ENCODE results near the gene FN3KRP.

DNA sequence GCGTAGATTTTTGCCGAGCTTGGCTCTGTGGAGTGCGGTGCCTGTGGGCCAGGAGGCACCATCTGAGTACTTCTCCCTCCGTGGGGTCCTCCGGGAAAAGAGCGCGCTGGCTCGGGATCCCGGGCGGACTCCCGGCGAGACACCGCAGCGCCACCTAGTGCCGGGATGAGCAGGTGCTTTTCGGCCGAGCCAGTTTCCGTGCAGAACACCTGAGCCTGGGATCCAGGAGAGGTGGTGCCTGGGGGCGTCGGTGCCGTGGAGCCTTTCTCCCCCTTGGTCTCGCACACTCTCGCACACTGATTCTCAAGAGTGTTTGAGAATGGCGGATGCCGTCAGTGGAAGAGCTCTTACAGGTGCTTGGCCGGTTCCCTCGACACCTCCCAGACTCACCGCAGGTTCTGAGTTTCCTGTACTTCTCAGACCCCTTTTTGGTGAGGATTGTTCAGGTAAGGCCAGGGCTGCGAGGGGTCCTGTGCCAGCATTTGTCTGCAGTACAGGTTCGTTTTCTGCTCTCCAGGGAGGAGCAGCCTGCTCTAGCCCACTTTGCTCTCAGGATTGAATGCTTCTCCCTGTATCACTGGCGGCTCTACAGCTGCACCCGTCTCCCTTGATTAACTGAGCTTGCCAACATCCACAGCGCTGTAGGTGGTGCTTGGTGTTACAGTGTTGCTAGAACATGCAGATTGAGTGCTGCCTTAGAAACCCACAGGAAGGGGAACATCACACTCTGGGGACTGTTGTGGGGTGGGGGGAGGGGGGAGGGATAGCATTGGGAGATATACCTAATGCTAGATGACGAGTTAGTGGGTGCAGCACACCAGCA lies 58.7 kb downstream of the FN3KRP start:
- TF ChIP-seq POLR2AphosphoS5 (IDR thresholded peaks at IDR 0.05) (no peak), POLR2A (IDR thresholded peaks at IDR 0.05) (no peak), EP300 (IDR thresholded peaks at IDR 0.05; ENCODE audit: low read depth) (no peak)
- TF ChIP-seq, protein P1, sequence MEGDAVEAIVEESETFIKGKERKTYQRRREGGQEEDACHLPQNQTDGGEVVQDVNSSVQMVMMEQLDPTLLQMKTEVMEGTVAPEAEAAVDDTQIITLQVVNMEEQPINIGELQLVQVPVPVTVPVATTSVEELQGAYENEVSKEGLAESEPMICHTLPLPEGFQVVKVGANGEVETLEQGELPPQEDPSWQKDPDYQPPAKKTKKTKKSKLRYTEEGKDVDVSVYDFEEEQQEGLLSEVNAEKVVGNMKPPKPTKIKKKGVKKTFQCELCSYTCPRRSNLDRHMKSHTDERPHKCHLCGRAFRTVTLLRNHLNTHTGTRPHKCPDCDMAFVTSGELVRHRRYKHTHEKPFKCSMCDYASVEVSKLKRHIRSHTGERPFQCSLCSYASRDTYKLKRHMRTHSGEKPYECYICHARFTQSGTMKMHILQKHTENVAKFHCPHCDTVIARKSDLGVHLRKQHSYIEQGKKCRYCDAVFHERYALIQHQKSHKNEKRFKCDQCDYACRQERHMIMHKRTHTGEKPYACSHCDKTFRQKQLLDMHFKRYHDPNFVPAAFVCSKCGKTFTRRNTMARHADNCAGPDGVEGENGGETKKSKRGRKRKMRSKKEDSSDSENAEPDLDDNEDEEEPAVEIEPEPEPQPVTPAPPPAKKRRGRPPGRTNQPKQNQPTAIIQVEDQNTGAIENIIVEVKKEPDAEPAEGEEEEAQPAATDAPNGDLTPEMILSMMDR (IDR thresholded peaks at IDR 0.05) = peak; percentile 84 to 94 (median 89)

Data from transverse colon (tissue), 4 donors.